Heart left ventricle (tissue), 13 donors: Measurements from ENCODE around the gene RPGRIP1L.

Experiments used
- CTCF ChIP-seq, 12 donors: fragments of 200-600 bp; sonication (generic) in 4 of 12; IDR thresholded peaks; one replicate each; pipeline versions ENCODE4 v1.5.0 to v1.8.0; 2018 to 2022; ENCODE audit warnings: antibody characterized with exemption in 12 of 12, mild to moderate bottlenecking in 5 of 12
- POLR2A ChIP-seq, 2 donors: fragments of 450-650 bp; IDR thresholded peaks; one replicate each; pipeline ENCODE4 v1.6.1; 2017; ENCODE audit warnings: antibody characterized with exemption in 2 of 2, mild to moderate bottlenecking in 2 of 2, moderate library complexity in 2 of 2
- donor health status: ischemic (EF 13 %, LVEDD 7.1; RV severe dilation, severe dysfunction).
- donor health status: DM: no; HTN: yes; CAD: no.
- donor health status: DM: no; HTN: no; CAD: no.
- donor health status: ischemic (EF 25% LVEDD 6.9; RV normal size, moderate dysfunction).
- donor health status: ischemic (EF 25% LVEDD 5.7; RV mildly dilated, moderate dysfunction).
- donor health status: ischemic (EF 35%, LVEDD 5.7; RV mildly dilated, moderate dysfunction).
- donor health status: nonischemic (EF 11% LVEDD 7.7; RV severe dilation, severe dysfunction).
- donor health status: DM: yes; HTN: yes; CAD: no.
- donor health status: PGD.
- donor health status: ischemic (EF 29% LVEDD 5.4; RV normal size, mild dysfunction).
- donor health status: nonischemic (EF 23%, LVEDD 6.1; RV moderate dilation, normal function).

GRCh38 chr16:53721017-53721416, 17.4 kb upstream of the RPGRIP1L start:
- TF ChIP-seq POLR2A (IDR thresholded peaks at IDR 0.05), result no peak
- no peak for TF ChIP-seq CTCF (IDR thresholded peaks at IDR 0.05)
